CD14-positive monocyte (primary cell): ENCODE data around the gene SYCP2L. TPM values are rescaled to one million over a fixed set of nuclear protein-coding genes. Genes with fewer than 3 reads are reported as not detected.
A peak's percentile ranks its signal among the peaks of the same experiment; 100 is the strongest.

Experiments
- DNase-seq, 3 donors: peaks; one replicate each; pipeline ENCODE4 v3.0.0-alpha.2; 2011 to 2022
- H2AFZ ChIP-seq: 2 replicates; pipeline ENCODE4 v1.6.0; 2012; ENCODE audit warnings: mild to moderate bottlenecking, low read depth, low read length, inconsistent platforms; ENCODE audit not compliant: insufficient read depth, poor library complexity, severe bottlenecking
- H3K27ac ChIP-seq, 2 donors: 1 replicate in 1 of 2; 2 replicates in 1 of 2; pipeline ENCODE4 v1.5.1; 2012 to 2013; ENCODE audit warnings: low read length in 2 of 2, control low read depth in 1 of 2, inconsistent platforms in 1 of 2, low read depth in 1 of 2, mild to moderate bottlenecking in 1 of 2
- H3K27me3 ChIP-seq, 2 donors: one replicate each; pipeline versions ENCODE4 v1.6.0 to v1.6.1; 2011 to 2013; ENCODE audit warnings: low read length in 2 of 2; ENCODE audit not compliant: control insufficient read depth in 2 of 2, insufficient read depth in 2 of 2
- H3K36me3 ChIP-seq, 2 donors: replicated peaks in 1 of 2; 1 replicate in 1 of 2; 2 replicates in 1 of 2; pipeline versions ENCODE4 v1.5.1 to v1.6.1; 2012 to 2013; ENCODE audit warnings: low read length in 2 of 2, control low read depth in 1 of 2, inconsistent platforms in 1 of 2, mild to moderate bottlenecking in 1 of 2; ENCODE audit not compliant: insufficient read depth in 2 of 2, control insufficient read depth in 1 of 2
- H3K4me1 ChIP-seq, 2 donors: 1 replicate in 1 of 2; 2 replicates in 1 of 2; pipeline versions ENCODE4 v1.5.1 to v1.6.1; 2012 to 2013; ENCODE audit warnings: low read length in 2 of 2, control low read depth in 1 of 2, inconsistent platforms in 1 of 2, mild to moderate bottlenecking in 1 of 2, moderate library complexity in 1 of 2; ENCODE audit not compliant: insufficient read depth in 2 of 2, control insufficient read depth in 1 of 2
- H3K4me2 ChIP-seq: replicated peaks from 2 replicates; pipeline ENCODE3; 2012; ENCODE audit warnings: low read length, moderate library complexity, mild to moderate bottlenecking; ENCODE audit not compliant: poor library complexity, severe bottlenecking; ENCODE audit errors: extremely low read depth
- H3K4me3 ChIP-seq, 3 experiments: fragments of 200-600 bp in 1 of 3; sonication (generic) in 1 of 3; replicated peaks in 1 of 3; 1 replicate in 2 of 3; 2 replicates in 1 of 3; pipeline ENCODE4 v1.5.1; 2011 to 2013; ENCODE audit warnings: low read length in 3 of 3, mild to moderate bottlenecking in 3 of 3, control low read depth in 2 of 3, low read depth in 2 of 3, inconsistent platforms in 1 of 3, moderate library complexity in 1 of 3
- H3K79me2 ChIP-seq: 2 replicates; pipeline ENCODE4 v1.6.0; 2012; ENCODE audit warnings: mild to moderate bottlenecking, control low read depth, inconsistent platforms, low read length, moderate library complexity; ENCODE audit not compliant: insufficient read depth
- H3K9ac ChIP-seq: 2 replicates; pipeline ENCODE4 v1.6.0; 2017; ENCODE audit warnings: low read length, mild to moderate bottlenecking; ENCODE audit not compliant: insufficient read depth, poor library complexity, severe bottlenecking
- H3K9me3 ChIP-seq, 2 donors: replicated peaks in 1 of 2; 1 replicate in 1 of 2; 2 replicates in 1 of 2; pipeline versions ENCODE4 v1.5.1 to v1.6.1; 2012 to 2013; ENCODE audit warnings: low read length in 2 of 2, control low read depth in 1 of 2; ENCODE audit not compliant: control insufficient read depth in 1 of 2, insufficient read depth in 1 of 2
- H4K20me1 ChIP-seq: 2 replicates; pipeline ENCODE4 v1.6.0; 2012; ENCODE audit warnings: mild to moderate bottlenecking, low read length, control low read depth, moderate library complexity; ENCODE audit not compliant: insufficient read depth
- H3K27ac Mint-ChIP-seq, 7 donors: one replicate each; pipeline ENCODE4 v1.8.0; 2020; ENCODE audit warnings: mild to moderate bottlenecking in 7 of 7, mixed read lengths in 7 of 7, moderate library complexity in 6 of 7, inconsistent platforms in 2 of 7
- H3K27me3 Mint-ChIP-seq, 3 donors: one replicate each; pipeline ENCODE4 v1.8.0; 2021 to 2022; ENCODE audit warnings: low read depth in 3 of 3, mild to moderate bottlenecking in 3 of 3, mixed read lengths in 3 of 3, moderate library complexity in 3 of 3, inconsistent platforms in 1 of 3
- H3K36me3 Mint-ChIP-seq, 2 donors: one replicate each; pipeline ENCODE4 v1.8.0; 2020; ENCODE audit warnings: mixed read lengths in 2 of 2, inconsistent platforms in 1 of 2, mild to moderate bottlenecking in 1 of 2
- H3K4me1 Mint-ChIP-seq: one replicate; pipeline ENCODE4 v1.8.0; 2020; ENCODE audit warnings: mild to moderate bottlenecking, mixed read lengths
- H3K4me3 Mint-ChIP-seq, 2 donors: one replicate each; pipeline ENCODE4 v1.8.0; 2020; ENCODE audit warnings: mild to moderate bottlenecking in 2 of 2, mixed read lengths in 2 of 2, moderate library complexity in 1 of 2
- H3K9me3 Mint-ChIP-seq, 7 donors: one replicate each; pipeline ENCODE4 v1.8.0; 2020 to 2022; ENCODE audit warnings: mixed read lengths in 7 of 7, mild to moderate bottlenecking in 6 of 7, moderate library complexity in 6 of 7, inconsistent platforms in 2 of 7
- WGBS: methylation state at CpG from one replicate; pipeline ENCODE4 v1.1.5; 2013; ENCODE audit warnings: missing lambda C conversion rate; ENCODE audit not compliant: insufficient coverage; 5-methylcytosine and 5-hydroxymethylcytosine counted together
- intact Hi-C, 2 donors: fragments of 100-400 bp; cut with micrococcal nuclease; formaldehyde crosslinking; loops; one replicate each; pipeline versions ENCODE4 v1.15.0 to v1.15.1; 2023
- polyA plus RNA-seq, 3 donors: library from polyadenylated mRNA; depleted of rRNA in 1 of 3; unstranded in 2 of 3; stranded (reverse) in 1 of 3; fragments of 300-500 nt in 2 of 3; fragments of >200 nt in 1 of 3; fragmentation: Illumina TruSeq in 2 of 3; gene quantifications; 1 replicate in 2 of 3; 2 replicates in 1 of 3; pipeline ENCODE4 v1.2.3, GENCODE V29; 2012 to 2021
- TF ChIP-seq, protein P1 (sequence below): fragments of 200-600 bp; IDR thresholded peaks from one replicate; pipeline ENCODE4 v1.8.0; 2022; ENCODE audit warnings: antibody characterized with exemption, mild to moderate bottlenecking

The SYCP2L gene
- polyA plus RNA-seq, 3 donors = 0.08 TPM; not detected in 2

DNA sequence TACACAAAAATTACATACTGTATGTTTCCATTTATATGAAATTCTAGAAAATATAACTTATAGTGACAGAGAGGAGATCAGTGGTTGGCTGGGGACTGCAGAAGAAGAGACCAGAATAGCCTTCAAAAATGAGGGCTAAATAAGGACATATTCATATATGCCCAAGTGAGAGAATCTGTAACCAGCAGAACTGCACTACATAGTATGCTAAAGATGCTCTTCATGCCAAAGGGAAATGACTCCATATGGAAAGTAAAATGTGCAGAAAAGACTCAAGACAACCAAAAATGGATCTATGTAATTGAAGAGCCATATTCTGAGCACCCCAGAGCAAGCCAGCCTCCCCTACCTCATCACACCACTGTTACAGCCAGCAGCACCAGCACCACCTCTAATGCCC, 128.2 kb downstream of the SYCP2L start:
- H3K9me3 Mint-ChIP-seq = no peaks in the 10 kb centered on the region

DNA sequence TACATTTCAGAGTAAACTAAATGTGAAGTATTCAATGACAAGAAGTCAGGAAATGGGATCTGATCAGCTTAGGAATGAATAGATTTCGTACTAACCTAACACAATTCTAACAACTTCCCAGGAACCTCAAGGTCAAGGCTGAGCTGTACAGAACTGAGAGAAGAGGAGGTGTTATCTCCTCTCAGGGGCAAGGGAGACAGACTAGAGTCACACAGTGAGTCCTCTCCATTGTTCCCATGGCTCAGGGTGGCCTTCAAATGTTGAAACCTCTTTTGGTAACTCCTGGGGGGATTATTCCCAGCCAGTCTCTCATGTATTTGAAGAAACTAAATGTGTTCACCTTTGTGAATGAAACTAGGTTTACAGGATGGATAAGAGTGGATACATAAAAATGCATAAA, 129.6 kb downstream of the SYCP2L start:
- Histone ChIP-seq H3K4me3 (no peak overlapping the region), H3K36me3 (no peaks in the 10 kb centered on the region), H3K79me2 (no peaks in the 10 kb centered on the region), H3K9ac (no peak overlapping the region), H3K27me3 (peaks cover 0 to 2% of the 10 kb centered on the region in 2 donors), H2AFZ (no peak overlapping the region), H4K20me1 (no peaks in the 10 kb centered on the region), H3K4me1 (no peaks in the 10 kb centered on the region), H3K4me2 (no peak overlapping the region), H3K27ac (no peak overlapping the region), H3K9me3 (no peaks in the 10 kb centered on the region)
- WGBS = no CpG with 5 or more reads among the region's 1 CpG
- H3K27ac Mint-ChIP-seq = no peak overlapping the region
- no peaks in the 10 kb centered on the region for H3K4me1 Mint-ChIP-seq
- H3K36me3 Mint-ChIP-seq = no peaks in the 10 kb centered on the region
- intact Hi-C loops = no loop called here
- peaks cover 2 to 17% (median 7%) of the 10 kb centered on the region in 3 donors for H3K27me3 Mint-ChIP-seq
- H3K9me3 Mint-ChIP-seq = no peaks in the 10 kb centered on the region
- H3K4me3 Mint-ChIP-seq = no peak overlapping the region
- DNase-seq = no peak
- TF ChIP-seq, protein P1, sequence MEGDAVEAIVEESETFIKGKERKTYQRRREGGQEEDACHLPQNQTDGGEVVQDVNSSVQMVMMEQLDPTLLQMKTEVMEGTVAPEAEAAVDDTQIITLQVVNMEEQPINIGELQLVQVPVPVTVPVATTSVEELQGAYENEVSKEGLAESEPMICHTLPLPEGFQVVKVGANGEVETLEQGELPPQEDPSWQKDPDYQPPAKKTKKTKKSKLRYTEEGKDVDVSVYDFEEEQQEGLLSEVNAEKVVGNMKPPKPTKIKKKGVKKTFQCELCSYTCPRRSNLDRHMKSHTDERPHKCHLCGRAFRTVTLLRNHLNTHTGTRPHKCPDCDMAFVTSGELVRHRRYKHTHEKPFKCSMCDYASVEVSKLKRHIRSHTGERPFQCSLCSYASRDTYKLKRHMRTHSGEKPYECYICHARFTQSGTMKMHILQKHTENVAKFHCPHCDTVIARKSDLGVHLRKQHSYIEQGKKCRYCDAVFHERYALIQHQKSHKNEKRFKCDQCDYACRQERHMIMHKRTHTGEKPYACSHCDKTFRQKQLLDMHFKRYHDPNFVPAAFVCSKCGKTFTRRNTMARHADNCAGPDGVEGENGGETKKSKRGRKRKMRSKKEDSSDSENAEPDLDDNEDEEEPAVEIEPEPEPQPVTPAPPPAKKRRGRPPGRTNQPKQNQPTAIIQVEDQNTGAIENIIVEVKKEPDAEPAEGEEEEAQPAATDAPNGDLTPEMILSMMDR = no peak

More for the DNA sequence above, 128.2 kb downstream of the SYCP2L start:
- H3K4me1 Mint-ChIP-seq = no peaks in the 10 kb centered on the region
- Histone ChIP-seq H2AFZ (no peak overlapping the region), H3K79me2 (no peaks in the 10 kb centered on the region), H3K9me3 (no peaks in the 10 kb centered on the region), H3K36me3 (no peaks in the 10 kb centered on the region), H3K4me3 (no peak overlapping the region), H4K20me1 (no peaks in the 10 kb centered on the region), H3K27ac (no peak overlapping the region), H3K27me3 (peaks cover 0 to 2% of the 10 kb centered on the region in 2 donors), H3K4me1 (no peaks in the 10 kb centered on the region), H3K9ac (no peak overlapping the region), H3K4me2 (no peak overlapping the region)
- intact Hi-C loops = no loop called here
- H3K36me3 Mint-ChIP-seq = no peaks in the 10 kb centered on the region
- no peak for DNase-seq
- H3K27ac Mint-ChIP-seq = no peak overlapping the region
- peak overlapping the region in 1 of 2 donors; percentile 16 for H3K4me3 Mint-ChIP-seq
- TF ChIP-seq, protein P1 = no peak
- peaks cover 3 to 15% (median 9%) of the 10 kb centered on the region in 3 donors for H3K27me3 Mint-ChIP-seq
